Erythroblast (primary cell): ENCODE measurements around the gene ERCC6L.

Experiments used
- GATA1 ChIP-seq: IDR thresholded peaks from 2 replicates; pipeline ENCODE4 v1.6.1; 2011; ENCODE audit warnings: low read depth, mild to moderate bottlenecking, control low read depth, low read length, moderate library complexity
- POLR2A ChIP-seq: IDR thresholded peaks from 2 replicates; pipeline ENCODE4 v1.6.1; 2011; ENCODE audit warnings: mild to moderate bottlenecking, low read length

- TF ChIP-seq POLR2A = no peak
- no peak for TF ChIP-seq GATA1
Measured at GRCh38 chrX:72260448-72260847, 21.6 kb upstream of the ERCC6L start.
